ENCODE measurements around the gene MAP2K7.

The MAP2K7 gene

DNA sequence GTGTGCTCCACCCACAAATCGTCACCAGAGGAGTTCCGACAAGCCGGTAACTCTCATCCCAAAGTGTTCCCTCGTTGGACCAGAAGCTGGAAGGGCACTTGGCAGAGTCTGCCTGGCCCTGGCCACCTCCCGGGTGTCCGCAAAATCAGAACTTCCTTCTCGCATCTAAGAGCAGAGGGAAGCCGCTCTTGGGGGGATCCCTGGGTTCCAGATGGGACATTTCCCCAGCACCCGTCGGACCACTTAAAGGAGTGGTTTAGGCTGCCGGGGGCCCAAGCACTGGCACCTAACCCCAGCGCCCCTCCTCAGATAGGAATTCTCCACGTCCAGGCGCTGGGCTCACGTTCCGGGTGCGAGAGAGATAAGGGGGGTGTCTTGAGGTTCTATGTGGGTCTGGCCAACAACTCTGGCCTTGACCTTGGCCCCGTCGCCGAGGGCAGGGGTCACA lies 857 bp upstream of the MAP2K7 start:
- no peak for ATAC-seq (replicated peaks)
- peak overlapping the region; percentile 95 for H3K27ac Mint-ChIP-seq
- no peaks in the 10 kb centered on the region for H3K9me3 Mint-ChIP-seq
- peaks cover 31 to 47% of the 10 kb centered on the region in 2 donors for H3K4me1 Mint-ChIP-seq
- peaks cover 16 to 31% of the 10 kb centered on the region in 2 donors for H3K36me3 Mint-ChIP-seq
- H3K27me3 Mint-ChIP-seq: peaks cover 0 to under 1% of the 10 kb centered on the region in 2 donors
- peak overlapping the region; percentile 92 to 96 for H3K4me3 Mint-ChIP-seq
- no peak for DNase-seq

DNA sequence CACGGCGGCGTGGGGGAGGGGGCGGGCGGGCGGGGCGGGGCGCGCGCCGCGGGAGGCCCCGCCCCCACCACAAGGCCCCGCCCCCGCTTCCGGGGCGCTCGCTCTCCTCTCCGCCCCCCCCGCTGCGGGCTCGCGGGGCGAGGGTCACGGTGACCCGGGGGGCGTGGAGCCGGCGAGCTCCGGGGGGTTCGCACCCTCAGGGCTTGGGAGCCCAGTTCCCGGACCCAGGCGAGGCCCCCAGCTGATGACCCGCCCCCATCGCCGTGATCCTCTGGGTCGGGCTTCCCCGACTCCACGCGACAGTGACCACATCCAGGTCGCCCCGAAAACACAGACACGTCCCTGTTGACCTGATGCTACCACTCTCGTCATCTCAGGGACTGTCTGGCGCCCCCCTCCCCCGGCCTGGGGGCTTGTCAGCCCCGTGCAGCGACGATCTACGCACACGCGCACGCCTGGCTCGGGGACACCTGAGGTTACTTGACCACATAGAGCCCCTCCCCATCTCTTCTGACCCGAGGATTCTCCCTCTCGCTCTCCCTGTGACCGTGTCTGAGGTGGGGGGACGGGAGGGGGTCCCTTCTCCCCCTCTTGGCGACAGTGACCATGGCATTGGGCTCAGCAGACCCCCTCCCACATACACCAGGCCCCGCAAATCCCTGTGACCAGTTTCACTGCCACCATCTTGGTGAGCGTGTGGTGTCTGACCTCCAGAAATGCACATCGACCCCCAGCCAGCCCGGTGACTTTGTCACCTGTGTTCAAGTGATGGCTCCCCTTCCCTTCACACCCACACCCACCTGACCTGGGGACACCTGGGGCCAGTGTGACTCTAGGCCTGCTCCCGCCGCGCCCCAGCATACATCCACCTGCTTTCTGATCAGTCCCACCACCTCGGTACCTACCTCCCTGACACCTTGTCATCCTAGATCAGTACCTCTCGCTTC lies 670 bp downstream of the MAP2K7 start:
- peak overlapping the region; percentile 94 for H3K27ac Mint-ChIP-seq
- ATAC-seq (replicated peaks) (peak; percentile 55 to 57), DNase-seq (peak; percentile 61)
- H3K27me3 Mint-ChIP-seq: no peaks in the 10 kb centered on the region
- H3K4me1 Mint-ChIP-seq: peaks cover 31 to 52% of the 10 kb centered on the region in 2 donors
- peak overlapping the region; percentile 93 to 96 for H3K4me3 Mint-ChIP-seq
- peaks cover 16 to 34% of the 10 kb centered on the region in 2 donors for H3K36me3 Mint-ChIP-seq
- H3K9me3 Mint-ChIP-seq: no peaks in the 10 kb centered on the region

GRCh38 chr19:7905268-7905667 lies 1.6 kb downstream of the MAP2K7 start:
- DNase-seq (no peak), ATAC-seq (replicated peaks) (no peak)
- Mint-ChIP-seq H3K27me3 (no peaks in the 10 kb centered on the region), H3K4me1 (peaks cover 31 to 52% of the 10 kb centered on the region in 2 donors), H3K36me3 (peaks cover 20 to 39% of the 10 kb centered on the region in 2 donors), H3K27ac (peak overlapping the region; percentile 94), H3K4me3 (peak overlapping the region; percentile 92 to 93), H3K9me3 (no peaks in the 10 kb centered on the region)

GRCh38 chr19:7905859-7906258 lies 2.2 kb downstream of the MAP2K7 start:
- ATAC-seq (replicated peaks): no peak
- peak overlapping the region; percentile 60 to 73 for H3K4me3 Mint-ChIP-seq
- H3K4me1 Mint-ChIP-seq: peaks cover 33 to 52% of the 10 kb centered on the region in 2 donors
- no peaks in the 10 kb centered on the region for H3K27me3 Mint-ChIP-seq
- peaks cover 26 to 44% of the 10 kb centered on the region in 2 donors for H3K36me3 Mint-ChIP-seq
- H3K9me3 Mint-ChIP-seq: no peaks in the 10 kb centered on the region
- no peak for DNase-seq
- H3K27ac Mint-ChIP-seq: peak overlapping the region; percentile 11

DNA sequence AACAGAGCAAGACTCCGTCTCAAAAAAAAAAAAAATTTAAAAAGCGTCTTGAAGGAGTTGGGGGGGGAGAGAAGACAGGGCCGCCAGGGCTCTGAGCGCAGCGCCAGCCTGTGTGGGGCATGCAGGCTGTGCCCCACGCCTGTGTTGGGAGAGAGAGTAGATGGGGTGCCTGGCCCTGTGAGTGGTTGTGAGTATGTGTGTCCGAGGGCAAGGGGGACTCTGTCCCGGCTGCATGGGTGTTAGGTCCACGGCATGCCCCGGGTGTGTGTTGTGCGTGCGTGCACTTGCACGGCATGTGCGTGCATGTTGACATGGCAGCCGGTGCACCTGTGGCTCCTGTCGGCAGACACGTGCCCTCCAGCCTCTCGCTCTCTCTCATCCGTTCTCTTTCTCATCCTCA lies 3.4 kb downstream of the MAP2K7 start:
- H3K36me3 Mint-ChIP-seq: peaks cover 36 to 53% of the 10 kb centered on the region in 2 donors
- DNase-seq (no peak), ATAC-seq (replicated peaks) (no peak)
- no peak overlapping the region for H3K27ac Mint-ChIP-seq
- no peaks in the 10 kb centered on the region for H3K9me3 Mint-ChIP-seq
- H3K27me3 Mint-ChIP-seq: no peaks in the 10 kb centered on the region
- no peak overlapping the region for H3K4me3 Mint-ChIP-seq
- H3K4me1 Mint-ChIP-seq: peaks cover 34 to 48% of the 10 kb centered on the region in 2 donors

DNA sequence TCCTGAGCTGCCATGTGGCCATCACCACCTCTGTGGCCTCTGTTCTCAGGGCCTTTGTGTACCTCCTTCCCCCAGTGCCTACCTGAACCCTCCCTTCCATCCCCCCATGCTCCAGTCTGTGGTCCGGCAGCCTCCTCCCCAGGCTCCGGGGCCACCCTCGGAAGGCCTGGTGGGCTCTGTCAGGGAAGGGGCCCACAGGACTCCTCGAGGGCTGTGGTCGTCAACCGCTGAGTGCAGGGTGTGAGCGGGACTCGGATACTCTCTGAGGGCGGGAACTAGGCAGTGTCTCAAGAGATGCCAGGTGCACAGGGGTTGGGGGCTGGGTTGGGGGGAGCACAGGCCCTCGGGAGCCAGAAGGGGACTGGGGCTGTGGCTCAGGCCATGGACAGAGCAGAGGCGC lies 3.9 kb downstream of the MAP2K7 start:
- H3K27me3 Mint-ChIP-seq: no peaks in the 10 kb centered on the region
- no peak overlapping the region for H3K27ac Mint-ChIP-seq
- peaks cover 37 to 55% of the 10 kb centered on the region in 2 donors for H3K36me3 Mint-ChIP-seq
- H3K4me1 Mint-ChIP-seq: peaks cover 32 to 44% of the 10 kb centered on the region in 2 donors
- no peak overlapping the region for H3K4me3 Mint-ChIP-seq
- no peaks in the 10 kb centered on the region for H3K9me3 Mint-ChIP-seq
- DNase-seq (no peak), ATAC-seq (replicated peaks) (no peak)

GRCh38 chr19:7908078-7908699 lies 4.5 kb downstream of the MAP2K7 start:
- no peak overlapping the region for H3K27ac Mint-ChIP-seq
- H3K36me3 Mint-ChIP-seq: peaks cover 43 to 60% of the 10 kb centered on the region in 2 donors
- H3K4me3 Mint-ChIP-seq: no peak overlapping the region
- DNase-seq: no peak
- H3K27me3 Mint-ChIP-seq: no peaks in the 10 kb centered on the region
- H3K4me1 Mint-ChIP-seq: peaks cover 26 to 43% of the 10 kb centered on the region in 2 donors
- H3K9me3 Mint-ChIP-seq: no peaks in the 10 kb centered on the region
- no peak for ATAC-seq (replicated peaks)

DNA sequence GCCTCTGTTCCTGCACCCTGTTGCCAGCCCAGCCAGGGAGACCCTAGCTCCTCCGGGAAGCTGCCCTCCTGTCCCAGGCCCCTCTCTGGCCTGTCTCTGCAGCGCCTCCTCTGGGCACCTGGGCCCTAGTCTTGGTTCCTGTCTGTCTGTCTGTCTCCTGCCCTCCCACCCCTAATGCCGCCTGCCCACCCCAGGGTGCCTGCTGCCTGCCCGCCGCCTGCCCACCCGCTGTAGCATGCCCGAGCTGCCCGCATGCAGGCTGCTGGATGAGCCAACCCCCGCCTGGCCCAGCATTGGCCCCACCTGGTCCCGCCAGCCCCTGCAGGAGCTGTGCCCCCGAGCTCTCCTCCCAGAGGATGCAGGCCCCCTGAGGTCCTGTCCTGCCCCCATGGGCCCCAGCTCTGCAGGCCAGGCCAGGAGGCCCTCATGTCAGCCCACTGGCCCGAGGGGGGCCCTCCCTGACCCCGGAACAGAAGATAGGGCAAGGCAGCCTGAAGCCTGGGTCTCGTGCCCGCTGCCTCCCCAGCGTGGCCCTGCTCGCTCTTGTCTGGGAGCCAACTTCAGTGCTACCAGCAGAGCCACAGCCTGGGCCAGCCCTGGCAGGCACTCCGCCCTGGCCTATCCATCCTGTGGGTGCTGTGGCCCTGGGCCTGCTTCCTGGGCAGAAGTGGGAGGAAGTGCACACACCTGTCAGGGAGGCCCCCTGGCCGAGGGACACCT lies 5.2 kb downstream of the MAP2K7 start:
- H3K4me3 Mint-ChIP-seq: no peak overlapping the region
- ATAC-seq (replicated peaks) (no peak), DNase-seq (no peak)
- no peaks in the 10 kb centered on the region for H3K9me3 Mint-ChIP-seq
- no peak overlapping the region for H3K27ac Mint-ChIP-seq
- no peaks in the 10 kb centered on the region for H3K27me3 Mint-ChIP-seq
- H3K4me1 Mint-ChIP-seq: peaks cover 22 to 37% of the 10 kb centered on the region in 2 donors
- peaks cover 42 to 59% of the 10 kb centered on the region in 2 donors for H3K36me3 Mint-ChIP-seq

GRCh38 chr19:7909471-7910067 lies 5.9 kb downstream of the MAP2K7 start:
- no peak for ATAC-seq (replicated peaks)
- no peak overlapping the region for H3K27ac Mint-ChIP-seq
- DNase-seq: no peak
- no peak overlapping the region for H3K4me3 Mint-ChIP-seq
- peaks cover 20 to 40% of the 10 kb centered on the region in 2 donors for H3K4me1 Mint-ChIP-seq
- H3K27me3 Mint-ChIP-seq: peaks cover under 1 to 4% of the 10 kb centered on the region in 2 donors
- no peaks in the 10 kb centered on the region for H3K9me3 Mint-ChIP-seq
- H3K36me3 Mint-ChIP-seq: peaks cover 42 to 57% of the 10 kb centered on the region in 2 donors

DNA sequence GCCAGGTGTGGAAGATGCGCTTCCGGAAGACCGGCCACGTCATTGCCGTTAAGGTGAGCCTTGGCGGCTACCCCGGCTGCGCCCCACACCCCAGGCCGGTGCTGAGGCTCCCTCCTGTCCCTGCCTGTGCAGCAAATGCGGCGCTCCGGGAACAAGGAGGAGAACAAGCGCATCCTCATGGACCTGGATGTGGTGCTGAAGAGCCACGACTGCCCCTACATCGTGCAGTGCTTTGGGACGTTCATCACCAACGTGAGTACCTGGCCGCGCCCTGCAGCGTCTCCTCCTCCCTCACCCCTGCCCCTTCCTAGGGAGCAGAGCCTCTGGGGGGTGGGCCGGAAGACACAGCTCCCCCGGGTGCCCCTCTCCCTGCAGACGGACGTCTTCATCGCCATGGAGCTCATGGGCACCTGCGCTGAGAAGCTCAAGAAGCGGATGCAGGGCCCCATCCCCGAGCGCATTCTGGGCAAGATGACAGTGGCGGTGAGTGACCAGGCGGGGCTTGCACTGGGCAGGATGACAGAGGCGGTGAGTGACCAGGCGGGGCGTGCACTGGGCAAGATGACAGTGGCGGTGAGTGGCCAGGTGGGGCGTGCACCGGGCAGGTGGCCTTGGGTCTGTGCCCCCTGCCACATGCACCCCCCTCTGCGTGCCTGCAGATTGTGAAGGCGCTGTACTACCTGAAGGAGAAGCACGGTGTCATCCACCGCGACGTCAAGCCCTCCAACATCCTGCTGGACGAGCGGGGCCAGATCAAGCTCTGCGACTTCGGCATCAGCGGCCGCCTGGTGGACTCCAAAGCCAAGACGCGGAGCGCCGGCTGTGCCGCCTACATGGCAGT lies 6.9 kb downstream of the MAP2K7 start:
- Mint-ChIP-seq H3K27ac (no peak overlapping the region), H3K27me3 (peaks cover 10 to 13% of the 10 kb centered on the region in 2 donors), H3K9me3 (no peaks in the 10 kb centered on the region), H3K4me3 (no peak overlapping the region), H3K4me1 (peaks cover 17 to 39% of the 10 kb centered on the region in 2 donors), H3K36me3 (peaks cover 43 to 49% of the 10 kb centered on the region in 2 donors)
- ATAC-seq (replicated peaks) (no peak), DNase-seq (no peak)

DNA sequence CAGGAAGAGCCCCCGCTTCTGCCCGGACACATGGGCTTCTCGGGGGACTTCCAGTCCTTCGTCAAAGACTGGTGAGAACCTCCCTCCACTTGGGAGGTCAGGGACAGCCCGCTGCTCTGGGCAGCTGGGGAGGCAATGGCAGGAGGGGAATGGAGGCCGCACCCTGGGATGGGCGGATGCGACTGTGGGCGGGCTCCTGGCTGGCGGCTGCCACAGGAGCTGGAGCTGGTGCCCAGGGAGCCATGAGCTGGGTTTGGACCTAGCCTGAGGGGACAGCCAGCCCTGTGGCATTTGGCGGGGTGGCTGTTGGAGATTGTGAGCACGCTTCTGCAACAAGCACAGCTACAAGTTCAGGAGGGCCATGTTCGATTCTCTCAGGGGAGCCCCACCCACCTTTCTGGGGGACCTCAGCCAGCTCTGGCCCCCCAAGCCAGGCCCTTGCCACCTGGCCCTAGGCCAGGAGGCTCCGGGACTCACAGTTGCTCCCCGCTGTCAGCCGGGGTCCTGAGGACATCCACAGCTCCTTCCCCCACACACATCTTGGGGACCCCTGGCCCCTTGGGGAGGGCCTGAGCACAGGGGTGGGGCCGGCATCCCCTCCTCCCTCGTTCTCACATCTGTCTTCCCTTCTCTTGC lies 7.9 kb downstream of the MAP2K7 start:
- H3K9me3 Mint-ChIP-seq: no peaks in the 10 kb centered on the region
- no peak overlapping the region for H3K27ac Mint-ChIP-seq
- DNase-seq (no peak), ATAC-seq (replicated peaks) (no peak)
- peaks cover 16 to 19% of the 10 kb centered on the region in 2 donors for H3K27me3 Mint-ChIP-seq
- peaks cover 38 to 42% of the 10 kb centered on the region in 2 donors for H3K36me3 Mint-ChIP-seq
- H3K4me3 Mint-ChIP-seq: no peak overlapping the region
- peaks cover 16 to 39% of the 10 kb centered on the region in 2 donors for H3K4me1 Mint-ChIP-seq

GRCh38 chr19:7912144-7912696 lies 8.5 kb downstream of the MAP2K7 start:
- Mint-ChIP-seq H3K27me3 (peaks cover 20 to 22% of the 10 kb centered on the region in 2 donors), H3K4me1 (peaks cover 15 to 44% of the 10 kb centered on the region in 2 donors), H3K36me3 (peaks cover 34 to 38% of the 10 kb centered on the region in 2 donors), H3K27ac (no peak overlapping the region), H3K9me3 (no peaks in the 10 kb centered on the region), H3K4me3 (no peak overlapping the region)
- ATAC-seq (replicated peaks): no peak
- DNase-seq: no peak

All from stimulated activated naive B cell treated with anti-CD40 and anti-IgM and Interleukin-4, amounts not matched to agents 10 μg/mL and 1 μg/mL and 100 μg/mL, for 72 hours (primary cell).